Measurements from ENCODE around the gene WDR38. TPM values are rescaled to one million over a fixed set of nuclear protein-coding genes. Genes with fewer than 3 reads are reported as not detected.

Gene WDR38
- polyA plus RNA-seq, 1 of the 3 experiments (the other 2 are of a cell fraction), result not detected

GRCh38 chr9:124890179-124890578 lies 36.9 kb downstream of the WDR38 start:
- Histone ChIP-seq H3K36me3 (replicated peaks in 1 of 2; ENCODE audit: control insufficient read depth in 1 of 2, insufficient read depth in 2 of 2, low read length in 1 of 2) (peaks cover 9 to 50% of the 10 kb centered on the region in 2 experiments), H3K9me2 (no peaks in the 10 kb centered on the region), H4K20me1 (ENCODE audit: insufficient read depth) (no peaks in the 10 kb centered on the region), H3K9me3 (no peaks in the 10 kb centered on the region), H3K9ac (no peak overlapping the region), H3K4me2 (no peak overlapping the region), H2AFZ (ENCODE audit: low read depth) (no peak overlapping the region), H3K79me2 (ENCODE audit: insufficient read depth) (no peaks in the 10 kb centered on the region), H3K27ac (ENCODE audit: low read depth in 2 of 2, low read length in 1 of 2) (no peak overlapping the region), H3K4me3 (ENCODE audit: low read depth in 2 of 2, low read length in 1 of 2) (no peak overlapping the region), H3F3A (replicated peaks; ENCODE audit: insufficient read depth) (no peaks in the 10 kb centered on the region), H3K4me1 (ENCODE audit: control insufficient read depth in 1 of 2, insufficient read depth in 2 of 2, low read depth in 1 of 2, low read length in 1 of 2) (no peaks in the 10 kb centered on the region), H3K27me3 (ENCODE audit: insufficient read depth) (no peaks in the 10 kb centered on the region)
- TF ChIP-seq CTCF (IDR thresholded peaks at IDR 0.05) (no peak), JUND (IDR thresholded peaks at IDR 0.05) (no peak), SIN3A (IDR thresholded peaks at IDR 0.05; ENCODE audit: borderline replicate concordance, low read depth, low read length) (no peak), POLR2AphosphoS5 (IDR thresholded peaks at IDR 0.05; ENCODE audit: low read depth, low read length) (no peak), GATA2 (CRISPR knock-in tag; IDR thresholded peaks at IDR 0.05) (no peak), TEAD4 (IDR thresholded peaks at IDR 0.05; ENCODE audit: borderline replicate concordance, insufficient read depth) (no peak)
- DNase-seq, result no peak
- 96% methylated on average over 7 of the region's 7 CpGs for WGBS (ENCODE audit: low lambda C conversion rate)
- POLR2A ChIA-PET, result no interaction called here
- CTCF ChIA-PET, result interaction anchor here (1.0 to 1.7 kb wide), 2 partner anchors 10 to 37 kb away, joined by 3 to 5 read pairs; partner anchors contain the start of gene WDR38

- Histone ChIP-seq H3K4me2 (no peak overlapping the region), H3K4me1 (ENCODE audit: control insufficient read depth in 1 of 2, insufficient read depth in 2 of 2, low read depth in 1 of 2, low read length in 1 of 2) (no peaks in the 10 kb centered on the region), H3K9me3 (no peaks in the 10 kb centered on the region), H3F3A (replicated peaks; ENCODE audit: insufficient read depth) (no peaks in the 10 kb centered on the region), H3K9ac (no peak overlapping the region), H3K36me3 (replicated peaks in 1 of 2; ENCODE audit: control insufficient read depth in 1 of 2, insufficient read depth in 2 of 2, low read length in 1 of 2) (peaks cover 33 to 40% of the 10 kb centered on the region in 2 experiments), H3K9me2 (no peaks in the 10 kb centered on the region), H4K20me1 (ENCODE audit: insufficient read depth) (no peaks in the 10 kb centered on the region), H3K4me3 (ENCODE audit: low read depth in 2 of 2, low read length in 1 of 2) (no peak overlapping the region), H2AFZ (ENCODE audit: low read depth) (no peak overlapping the region), H3K27ac (ENCODE audit: low read depth in 2 of 2, low read length in 1 of 2) (no peak overlapping the region), H3K79me2 (ENCODE audit: insufficient read depth) (no peaks in the 10 kb centered on the region; the same call in 1 of the 2 replicates), H3K27me3 (ENCODE audit: insufficient read depth) (no peaks in the 10 kb centered on the region)
- WGBS (ENCODE audit: low lambda C conversion rate), result 95% methylated on average over 9 of the region's 9 CpGs
- POLR2A ChIA-PET, result interaction anchor here (0.6 kb wide), 1 partner anchor 36 kb away, joined by 3 read pairs; no protein-coding TSS in a partner anchor
- no peak for TF ChIP-seq FOXJ3 (CRISPR knock-in tag; IDR thresholded peaks at IDR 0.05)
- no peak for TF ChIP-seq MXI1 (IDR thresholded peaks at IDR 0.05; ENCODE audit: low read depth, low read length)
- no peak for TF ChIP-seq PBX3 (IDR thresholded peaks at IDR 0.05)
- no peak for TF ChIP-seq FOXM1 (IDR thresholded peaks at IDR 0.05; ENCODE audit: low read depth)
- TF ChIP-seq SIN3A (IDR thresholded peaks at IDR 0.05; ENCODE audit: borderline replicate concordance, low read depth, low read length), result no peak
- CTCF ChIA-PET, result interaction anchor here (0.7 to 2.1 kb wide), 9 partner anchors 10 to 249 kb away, joined by 3 to 6 read pairs (median 3); partner anchors contain the start of genes SCAI and WDR38
- no peak for DNase-seq
Observed at GRCh38 chr9:124894035-124894740, 40.9 kb downstream of the WDR38 start.
